GM19438 (cell line): Measurements from ENCODE around the gene SMAD7.

Source experiments
- ATAC-seq: cut with Tn5 transposase; IDR thresholded peaks from one replicate; pipeline ENCODE4 v1.9.1; 2021; ENCODE audit warnings: low read depth; ENCODE audit not compliant: unreplicated experiment

The SMAD7 gene

GRCh38 chr18:48962252-48962993 lies 11.7 kb upstream of the SMAD7 start:
- no peak for ATAC-seq

- no peak for ATAC-seq
These were observed 10.8 kb upstream of the SMAD7 start for GRCh38 chr18:48961547-48961946.

DNA sequence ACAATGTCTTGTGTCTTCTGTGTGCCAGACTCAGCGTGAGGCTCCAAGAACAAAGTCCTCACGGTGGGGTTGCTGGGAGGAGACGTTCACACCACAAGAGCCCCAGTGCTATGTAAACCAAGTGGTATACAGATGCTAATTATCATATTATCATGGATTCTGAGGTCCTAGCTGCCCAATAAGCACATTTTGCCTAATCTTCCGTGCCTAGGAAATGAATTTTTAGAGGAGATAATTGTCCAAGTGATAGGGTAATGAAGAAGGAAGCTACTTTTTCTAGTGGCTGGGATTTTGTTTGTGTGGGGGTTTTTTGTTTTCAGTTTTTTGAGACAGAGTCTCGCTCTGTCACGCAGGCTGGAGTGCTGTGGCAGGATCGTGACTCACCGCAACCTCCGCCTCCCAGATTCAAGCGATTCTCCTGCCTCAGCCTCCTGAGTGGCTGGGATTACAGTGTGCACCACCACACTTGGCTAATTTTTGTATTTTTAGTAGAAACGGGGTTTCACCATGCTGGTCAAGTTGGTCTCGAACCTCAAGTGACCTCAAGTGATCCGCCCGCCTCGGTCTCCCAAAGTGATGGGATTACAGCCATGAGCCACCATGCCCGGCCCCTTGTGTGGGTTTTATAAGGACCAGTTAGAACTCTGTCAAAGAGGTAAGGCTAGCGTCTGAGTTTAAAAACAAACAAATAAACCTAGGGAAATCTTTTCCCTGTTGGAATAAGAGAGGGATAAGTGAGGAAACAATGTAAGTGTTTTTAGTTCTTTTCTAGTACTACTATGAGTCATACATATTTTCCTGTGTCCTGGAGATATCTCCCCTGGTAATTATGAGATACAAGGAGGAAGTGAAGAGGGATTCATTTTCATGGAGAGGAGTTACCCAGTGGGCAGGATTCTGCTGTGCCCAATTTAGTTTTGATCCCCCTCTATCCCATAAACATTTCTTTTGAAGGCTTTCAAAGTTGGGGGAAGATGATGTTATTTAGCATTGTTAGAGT lies 9.5 kb upstream of the SMAD7 start:
- ATAC-seq: no peak

- ATAC-seq: no peak
These were observed 8.8 kb upstream of the SMAD7 start for GRCh38 chr18:48959551-48959920.

DNA sequence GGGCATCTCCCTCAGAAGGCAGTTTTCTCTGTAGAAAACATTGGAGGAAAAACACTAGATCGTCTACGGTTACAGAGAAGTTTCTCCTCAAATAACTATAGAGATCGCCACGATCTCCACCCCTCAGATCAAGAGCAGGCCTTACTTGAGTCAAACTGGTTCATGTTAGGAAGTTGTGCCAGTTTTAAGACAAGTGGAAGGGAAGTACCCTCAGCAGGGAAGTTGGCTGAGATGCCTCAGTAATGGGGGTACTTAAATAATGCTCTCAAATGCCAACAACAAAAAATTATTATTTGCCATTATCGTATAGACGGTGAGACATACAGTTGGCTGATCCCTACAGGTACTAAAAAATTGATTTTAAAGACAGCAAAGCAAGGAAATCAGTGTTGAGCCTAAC lies 8.2 kb upstream of the SMAD7 start:
- no peak for ATAC-seq

DNA sequence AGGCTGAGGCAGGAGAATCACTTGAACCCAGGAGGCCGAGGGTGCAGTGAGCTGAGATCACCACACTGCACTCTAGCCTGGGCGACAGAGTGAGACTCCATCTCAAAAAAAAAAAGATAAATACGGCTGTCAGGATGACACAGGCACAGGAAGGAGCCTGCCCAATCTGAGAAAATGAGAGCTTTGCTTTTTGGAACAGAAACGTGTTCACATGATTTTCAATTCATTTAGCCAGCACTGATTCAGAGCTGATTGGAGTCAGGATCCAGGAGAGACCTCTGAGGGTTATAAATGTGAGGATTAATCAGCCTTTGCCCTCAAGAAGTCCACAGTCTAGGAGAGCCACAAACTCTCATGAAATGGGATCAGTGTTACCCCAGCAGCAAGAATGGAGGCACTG lies 6.9 kb upstream of the SMAD7 start:
- ATAC-seq: no peak

GRCh38 chr18:48957136-48957535 lies 6.4 kb upstream of the SMAD7 start:
- ATAC-seq: no peak

GRCh38 chr18:48956356-48956755 lies 5.6 kb upstream of the SMAD7 start:
- ATAC-seq: no peak

- no peak for ATAC-seq
These were observed 5.1 kb upstream of the SMAD7 start for GRCh38 chr18:48955830-48956261.

GRCh38 chr18:48954886-48955819 lies 4.4 kb upstream of the SMAD7 start:
- no peak for ATAC-seq

GRCh38 chr18:48953104-48953706 lies 2.4 kb upstream of the SMAD7 start:
- ATAC-seq: no peak

- ATAC-seq: peak; percentile 27
These were observed 1.7 kb upstream of the SMAD7 start for GRCh38 chr18:48952287-48953103.

DNA sequence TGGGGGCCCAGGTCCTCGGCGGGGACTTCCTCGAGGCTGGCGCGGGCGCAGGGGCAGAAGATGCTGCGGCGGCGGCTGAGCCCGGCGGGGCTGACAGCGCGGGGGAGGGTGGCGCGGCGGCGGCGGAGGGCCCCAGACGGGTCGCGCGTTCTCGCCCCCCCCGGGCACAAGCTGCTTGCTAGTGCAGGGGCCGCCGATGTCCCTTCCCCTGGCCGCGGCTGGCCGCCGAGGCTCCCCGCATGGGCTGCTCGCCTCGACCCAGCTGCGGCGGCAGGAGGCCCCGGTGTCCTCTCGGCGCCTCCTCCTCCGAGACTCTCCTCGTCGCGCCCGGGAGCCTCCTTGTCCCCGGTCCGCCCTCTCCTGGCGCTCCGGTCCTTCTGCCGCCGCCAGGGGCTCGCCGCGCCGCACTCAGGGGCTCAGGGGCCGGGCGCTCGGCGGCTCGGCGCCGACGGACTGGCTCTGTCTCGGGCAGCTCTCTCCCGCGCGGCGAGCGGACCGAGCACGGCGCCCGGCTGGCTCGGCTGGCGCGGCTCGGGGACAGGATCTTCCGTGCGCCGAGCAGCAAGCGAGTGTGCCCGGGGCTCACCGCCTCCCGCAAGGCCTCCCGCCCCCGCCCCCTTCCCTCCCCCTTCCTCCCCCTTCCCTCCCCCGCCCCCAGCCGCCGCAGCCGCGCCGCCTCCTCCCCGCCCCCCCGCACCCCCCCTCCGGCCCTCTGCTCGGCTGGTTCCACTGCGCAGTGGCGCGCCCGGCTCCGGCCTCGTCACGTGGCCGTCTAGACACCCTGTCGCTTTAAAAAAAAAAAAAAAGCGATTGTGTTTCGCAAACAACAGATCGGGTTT lies 902 bp upstream of the SMAD7 start:
- peak; percentile 34 for ATAC-seq

DNA sequence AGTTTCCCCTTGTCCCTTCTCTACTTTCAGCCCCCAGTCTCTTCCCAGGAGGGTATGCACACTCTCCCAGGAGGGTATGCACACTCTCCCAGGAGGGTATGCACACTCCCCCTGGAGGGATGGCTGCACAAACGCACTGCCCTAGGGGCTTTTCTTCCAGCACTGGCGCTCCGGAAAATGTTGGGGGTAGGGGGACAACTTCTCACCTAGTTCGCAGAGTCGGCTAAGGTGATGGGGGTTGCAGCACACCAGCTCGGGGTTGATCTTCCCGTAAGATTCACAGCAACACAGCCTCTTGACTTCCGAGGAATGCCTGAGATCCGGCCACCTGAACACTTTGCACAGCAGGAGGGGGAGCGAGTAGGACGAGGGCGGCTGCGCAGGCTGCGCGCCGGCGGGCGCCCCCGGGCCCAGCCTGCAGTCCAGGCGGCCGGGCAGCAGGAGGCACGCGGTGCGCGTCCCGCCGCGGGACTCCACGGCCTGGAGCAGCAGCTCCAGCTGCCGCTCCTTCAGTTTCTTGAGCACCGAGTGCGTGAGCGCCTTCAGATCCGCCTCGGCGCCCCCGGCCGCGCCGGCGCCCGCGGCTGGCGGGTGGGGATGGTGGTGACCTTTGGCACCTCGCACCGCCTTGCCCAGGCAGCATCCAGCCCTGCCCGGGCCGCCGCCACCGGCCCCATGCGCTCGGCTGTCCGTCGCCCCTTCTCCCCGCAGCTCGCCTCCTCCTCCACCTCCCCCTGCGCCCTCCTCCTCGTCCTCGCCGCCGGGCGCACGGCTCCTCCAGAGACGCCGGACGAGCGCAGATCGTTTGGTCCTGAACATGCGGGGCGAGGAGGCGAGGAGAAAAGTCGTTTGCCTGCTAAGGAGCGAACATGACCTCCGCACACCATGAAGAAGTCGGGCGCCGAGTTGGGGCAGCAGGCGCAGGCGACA lies 894 bp downstream of the SMAD7 start:
- ATAC-seq: no peak

- ATAC-seq: no peak
These were observed 1.6 kb downstream of the SMAD7 start for GRCh38 chr18:48949050-48949605.

DNA sequence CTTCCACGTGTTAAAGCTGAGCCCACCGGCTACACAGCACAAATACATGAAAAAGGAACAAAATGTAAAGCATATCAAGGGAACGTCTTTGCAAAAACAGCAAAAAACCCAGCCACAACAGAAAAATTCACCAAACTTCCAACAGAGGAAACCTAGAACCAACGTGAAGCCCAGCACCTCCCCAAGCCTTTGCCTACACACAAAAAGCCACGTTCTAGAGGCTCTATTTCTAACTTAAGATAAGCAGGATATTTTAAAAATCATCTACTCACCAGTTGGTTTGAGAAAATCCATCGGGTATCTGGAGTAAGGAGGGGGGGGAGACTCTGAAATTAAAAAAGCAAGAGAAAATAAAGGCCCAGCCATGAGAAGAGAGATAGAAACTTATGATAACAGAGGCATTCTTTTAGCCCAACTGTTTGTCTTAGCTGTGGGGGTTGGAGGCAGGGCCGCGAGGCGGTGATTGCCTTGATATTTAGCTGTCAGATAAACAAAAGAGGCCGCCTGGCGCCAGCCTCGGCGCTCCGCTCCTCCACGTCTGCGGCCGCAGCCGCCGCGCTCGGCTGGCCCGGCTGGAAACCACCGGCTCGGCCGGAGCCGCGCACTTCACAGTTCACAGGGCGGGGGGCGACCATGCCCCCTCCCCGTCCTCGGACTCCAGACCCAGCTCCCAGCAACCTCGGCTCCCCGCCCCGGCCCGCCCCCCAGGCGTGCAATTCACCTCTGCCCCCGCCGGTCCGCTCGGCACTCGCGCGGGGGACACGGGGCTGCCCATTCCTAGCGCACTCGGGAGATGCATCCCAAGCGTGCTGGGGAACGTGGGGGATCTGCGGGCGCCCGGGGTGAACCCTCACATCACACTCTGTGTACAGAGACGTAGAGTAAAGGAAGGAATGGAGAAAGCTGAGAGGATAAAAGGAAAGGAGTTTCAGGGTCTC lies 2.4 kb downstream of the SMAD7 start:
- ATAC-seq: no peak
